DND-41 (cell line): Measurements from ENCODE around the gene UNCX.

ENCODE experiments used
- ATAC-seq: fragments of 200-7000 bp; cut with Tn5 transposase; 3 replicates; pipeline ENCODE4 v1.9.1; 2021; ENCODE audit warnings: low read depth; ENCODE audit not compliant: insufficient read depth
- DNase-seq: peaks from one replicate; pipeline ENCODE4 v3.0.0-alpha.2; 2020
- H2AFZ ChIP-seq: 2 replicates; pipeline ENCODE4 v1.6.0; 2012; ENCODE audit warnings: low read depth, low read length
- H3K27ac ChIP-seq: 2 replicates; pipeline ENCODE4 v1.5.1; 2012; ENCODE audit warnings: low read length, inconsistent platforms
- H3K27me3 ChIP-seq: fragments of 200-600 bp; sonication (generic); 2 replicates; pipeline ENCODE4 v1.6.0; 2012; ENCODE audit warnings: low read length, mild to moderate bottlenecking, inconsistent platforms; ENCODE audit not compliant: insufficient read depth, poor library complexity
- H3K36me3 ChIP-seq: 2 replicates; pipeline ENCODE4 v1.5.1; 2012; ENCODE audit warnings: low read length, inconsistent platforms; ENCODE audit not compliant: insufficient read depth
- H3K4me1 ChIP-seq: 2 replicates; pipeline ENCODE4 v1.5.1; 2012; ENCODE audit warnings: mild to moderate bottlenecking, low read length; ENCODE audit not compliant: insufficient read depth
- H3K4me2 ChIP-seq: 2 replicates; pipeline ENCODE4 v1.6.0; 2012; ENCODE audit warnings: mild to moderate bottlenecking, moderate library complexity, low read length, inconsistent platforms; ENCODE audit not compliant: insufficient read depth
- H3K4me3 ChIP-seq, 2 experiments: fragments of 200-600 bp in 1 of 2; shearing (Covaris generic) in 1 of 2; 2 replicates each; pipeline ENCODE4 v1.5.1; 2012 to 2016; ENCODE audit warnings: inconsistent platforms in 2 of 2, low read length in 2 of 2, mild to moderate bottlenecking in 2 of 2, low read depth in 1 of 2, moderate library complexity in 1 of 2
- H3K79me2 ChIP-seq: 2 replicates; pipeline ENCODE4 v1.6.0; 2012; ENCODE audit warnings: low read length, inconsistent platforms; ENCODE audit not compliant: insufficient read depth
- H3K9ac ChIP-seq: 2 replicates; pipeline ENCODE4 v1.6.0; 2012; ENCODE audit warnings: low read depth, mild to moderate bottlenecking, inconsistent platforms, low read length, moderate library complexity
- H3K9me3 ChIP-seq: 2 replicates; pipeline ENCODE4 v1.5.1; 2012; ENCODE audit warnings: low read length, moderate library complexity, mild to moderate bottlenecking, inconsistent platforms; ENCODE audit not compliant: insufficient read depth, severe bottlenecking
- H4K20me1 ChIP-seq: 2 replicates; pipeline ENCODE4 v1.6.0; 2012; ENCODE audit warnings: low read length; ENCODE audit not compliant: insufficient read depth
- CTCF ChIP-seq: IDR thresholded peaks from 2 replicates; pipeline ENCODE4 v1.5.1; 2012; ENCODE audit warnings: borderline replicate concordance, low read length, moderate library complexity, mild to moderate bottlenecking; ENCODE audit not compliant: poor library complexity, severe bottlenecking; ENCODE audit errors: extremely low read depth
- EZH2 ChIP-seq: IDR thresholded peaks from 3 replicates; pipeline ENCODE4 v1.6.1; 2012; ENCODE audit warnings: borderline replicate concordance, low read depth, mild to moderate bottlenecking, moderate library complexity, low read length, inconsistent platforms; ENCODE audit not compliant: severe bottlenecking

The UNCX gene

GRCh38 chr7:1229956-1230355 lies 2.7 kb upstream of the UNCX start:
- Histone ChIP-seq H3K36me3 (no peaks in the 10 kb centered on the region), H4K20me1 (0 out of 2 replicates have a peak, but pooled peaks cover 3% of the 10 kb centered on the region), H3K27ac (no peak overlapping the region), H3K79me2 (no peaks in the 10 kb centered on the region), H3K4me3 (no peak overlapping the region), H3K9ac (no peak overlapping the region), H2AFZ (no peak overlapping the region), H3K4me2 (no peak overlapping the region), H3K9me3 (no peaks in the 10 kb centered on the region), H3K4me1 (no peaks in the 10 kb centered on the region), H3K27me3 (no peaks in the 10 kb centered on the region)
- ATAC-seq (no peak), DNase-seq (no peak)
- no peak for TF ChIP-seq EZH2

- DNase-seq (no peak), ATAC-seq (no peak)
- H4K20me1 ChIP-seq: 0 out of 2 replicates have a peak, but pooled peaks cover 3% of the 10 kb centered on the region
- no peak overlapping the region for H3K27ac ChIP-seq
- no peaks in the 10 kb centered on the region for H3K9me3 ChIP-seq
- H3K4me1 ChIP-seq: no peaks in the 10 kb centered on the region
- no peaks in the 10 kb centered on the region for H3K27me3 ChIP-seq
- H2AFZ ChIP-seq: no peak overlapping the region
- no peaks in the 10 kb centered on the region for H3K79me2 ChIP-seq
- H3K4me2 ChIP-seq: no peak overlapping the region
- H3K9ac ChIP-seq: no peak overlapping the region
- H3K36me3 ChIP-seq: no peaks in the 10 kb centered on the region
- no peak overlapping the region for H3K4me3 ChIP-seq
- TF ChIP-seq EZH2 (no peak), CTCF (no peak)
Observed at GRCh38 chr7:1230411-1231213, 2.1 kb upstream of the UNCX start.

GRCh38 chr7:1231214-1232102 lies 1.2 kb upstream of the UNCX start:
- no peaks in the 10 kb centered on the region for H3K36me3 ChIP-seq
- no peaks in the 10 kb centered on the region for H3K4me1 ChIP-seq
- no peaks in the 10 kb centered on the region for H3K79me2 ChIP-seq
- no peaks in the 10 kb centered on the region for H3K9me3 ChIP-seq
- DNase-seq (no peak), ATAC-seq (no peak)
- no peak overlapping the region for H3K4me2 ChIP-seq
- H3K27me3 ChIP-seq: no peaks in the 10 kb centered on the region
- H3K27ac ChIP-seq: no peak overlapping the region
- H3K9ac ChIP-seq: no peak overlapping the region
- H4K20me1 ChIP-seq: 0 out of 2 replicates have a peak, but pooled peaks cover 3% of the 10 kb centered on the region
- TF ChIP-seq CTCF (no peak), EZH2 (no peak)
- H2AFZ ChIP-seq: no peak overlapping the region
- no peak overlapping the region for H3K4me3 ChIP-seq

- Histone ChIP-seq H4K20me1 (0 out of 2 replicates have a peak, but pooled peaks cover under 1% of the 10 kb centered on the region), H3K4me2 (no peak overlapping the region), H3K4me3 (no peak overlapping the region)
Observed at GRCh38 chr7:1232103-1232466, 587 bp upstream of the UNCX start.

More at GRCh38 chr7:1232103-1232466, 587 bp upstream of the UNCX start:
- Histone ChIP-seq H3K79me2 (no peaks in the 10 kb centered on the region), H3K27me3 (no peaks in the 10 kb centered on the region), H3K36me3 (no peaks in the 10 kb centered on the region), H3K9me3 (no peaks in the 10 kb centered on the region), H3K9ac (no peak overlapping the region), H3K27ac (no peak overlapping the region), H2AFZ (no peak overlapping the region), H3K4me1 (no peaks in the 10 kb centered on the region)
- ATAC-seq (no peak), DNase-seq (no peak)
- no peak for TF ChIP-seq EZH2
- no peak for TF ChIP-seq CTCF
